DMS53 treated with DMSO at 0.1 percent for 48 hours (cell line): Measurements from ENCODE around the gene NCKIPSD.
"Not testable (repeated sequence)": the region's sequence is repeated elsewhere in the genome, so short reads cannot be mapped to it uniquely, and the experiment has no call there.

Experiments used
- DNase-seq: peaks from one replicate; lab custom pipeline; 2025; ENCODE audit not compliant: unreplicated experiment; lab: John Stamatoyannopoulos, UW

Gene NCKIPSD

DNA sequence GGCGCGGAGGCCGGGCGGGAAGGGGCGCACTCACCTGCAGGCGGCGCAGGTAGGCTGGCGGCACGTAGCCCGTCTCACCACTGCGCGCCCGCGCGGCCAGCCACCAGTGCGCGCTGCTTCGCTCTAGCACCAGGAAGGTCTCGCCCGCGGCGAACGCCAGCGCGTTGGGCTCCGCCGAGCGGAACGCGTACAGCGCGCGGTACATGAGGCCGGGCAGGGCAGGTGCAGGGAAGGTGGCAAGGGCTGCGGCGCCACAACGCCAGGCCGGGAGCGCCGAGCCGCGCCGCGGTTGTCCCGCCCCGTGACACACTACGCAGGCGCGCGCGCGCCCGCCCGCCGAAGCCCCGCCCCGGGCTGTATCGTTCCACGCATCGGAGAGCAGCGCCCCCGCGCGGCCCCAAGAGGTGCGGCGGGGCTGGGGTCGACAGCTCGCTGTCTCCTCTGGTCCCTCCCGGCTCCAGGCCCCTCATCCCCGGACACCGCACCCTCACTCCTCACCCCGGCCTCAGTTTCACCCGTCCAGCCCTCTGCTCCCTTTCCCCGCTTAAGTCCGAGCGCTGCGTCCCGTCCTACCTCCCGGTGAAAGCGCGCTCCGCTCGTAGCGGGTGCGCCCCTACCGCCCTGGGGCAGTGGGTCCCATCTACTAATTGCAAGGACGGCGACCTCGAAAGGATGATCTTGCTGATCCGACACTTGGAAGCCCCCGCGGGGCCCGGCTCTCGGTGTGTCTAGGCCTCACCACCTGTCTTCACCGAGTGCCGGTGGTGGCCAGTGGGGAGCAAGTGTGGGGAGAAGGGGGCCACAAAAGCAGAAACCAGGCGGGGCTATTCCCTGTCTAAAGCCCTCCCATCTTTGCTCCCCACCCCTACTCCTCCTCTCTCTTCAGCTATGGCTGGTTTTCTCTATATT, at the start of gene NCKIPSD:
TSS of gene NCKIPSD (minus strand) at position 313 of the 909 bp plus-strand sequence. CDS start at position 205, 108 bp downstream.
- DNase-seq: peak; percentile 10

DNA sequence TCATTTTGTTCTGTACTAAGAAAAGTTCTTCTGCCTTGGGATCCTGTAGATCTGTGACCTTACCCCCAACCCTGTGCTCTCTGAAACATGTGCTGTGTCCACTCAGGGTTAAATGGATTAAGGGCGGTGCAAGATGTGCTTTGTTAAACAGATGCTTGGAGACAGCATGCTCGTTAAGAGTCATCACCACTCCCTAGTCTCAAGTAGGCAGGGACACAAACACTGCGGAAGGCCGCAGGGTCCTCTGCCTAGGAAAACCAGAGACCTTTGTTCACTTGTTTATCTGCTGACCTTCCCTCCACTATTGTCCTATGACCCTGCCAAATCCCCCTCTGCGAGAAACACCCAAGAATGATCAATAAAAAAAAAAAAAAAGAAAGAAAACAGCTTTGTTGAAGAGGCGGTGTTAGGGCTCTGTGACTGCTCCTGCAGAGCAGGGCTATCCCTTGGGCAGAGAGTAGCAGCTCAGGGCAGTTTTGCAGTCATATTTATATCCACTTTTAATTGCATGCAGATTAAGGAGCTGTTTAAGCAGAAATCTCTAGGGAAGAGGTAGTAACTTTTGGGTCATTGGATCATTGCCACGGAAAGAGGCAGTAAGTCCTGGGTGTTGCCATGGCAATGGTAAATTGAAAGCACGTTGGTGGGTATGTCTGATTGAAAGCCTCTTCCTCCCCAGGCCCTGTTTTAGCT, 49.5 kb upstream of the NCKIPSD start:
- not testable (repeated sequence) for DNase-seq

DNA sequence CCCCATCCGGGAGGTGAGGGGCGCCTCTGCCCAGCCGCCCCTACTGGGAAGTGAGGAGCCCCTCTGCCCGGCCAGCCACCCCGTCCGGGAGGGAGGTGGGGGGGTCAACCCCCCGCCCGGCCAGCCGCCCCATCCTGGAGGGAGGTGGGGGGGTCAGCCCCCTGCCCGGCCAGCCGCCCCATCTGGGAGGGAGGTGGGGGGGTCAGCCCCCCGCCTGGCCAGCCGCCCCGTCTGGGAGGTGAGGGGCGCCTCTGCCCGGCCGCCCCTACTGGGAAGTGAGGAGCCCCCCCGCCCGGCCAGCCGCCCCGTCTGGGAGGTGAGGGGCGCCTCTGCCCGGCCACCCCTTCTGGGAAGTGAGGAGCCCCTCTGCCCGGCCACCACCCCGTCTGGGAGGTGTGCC, 48.8 kb upstream of the NCKIPSD start:
- not testable (repeated sequence) for DNase-seq

DNA sequence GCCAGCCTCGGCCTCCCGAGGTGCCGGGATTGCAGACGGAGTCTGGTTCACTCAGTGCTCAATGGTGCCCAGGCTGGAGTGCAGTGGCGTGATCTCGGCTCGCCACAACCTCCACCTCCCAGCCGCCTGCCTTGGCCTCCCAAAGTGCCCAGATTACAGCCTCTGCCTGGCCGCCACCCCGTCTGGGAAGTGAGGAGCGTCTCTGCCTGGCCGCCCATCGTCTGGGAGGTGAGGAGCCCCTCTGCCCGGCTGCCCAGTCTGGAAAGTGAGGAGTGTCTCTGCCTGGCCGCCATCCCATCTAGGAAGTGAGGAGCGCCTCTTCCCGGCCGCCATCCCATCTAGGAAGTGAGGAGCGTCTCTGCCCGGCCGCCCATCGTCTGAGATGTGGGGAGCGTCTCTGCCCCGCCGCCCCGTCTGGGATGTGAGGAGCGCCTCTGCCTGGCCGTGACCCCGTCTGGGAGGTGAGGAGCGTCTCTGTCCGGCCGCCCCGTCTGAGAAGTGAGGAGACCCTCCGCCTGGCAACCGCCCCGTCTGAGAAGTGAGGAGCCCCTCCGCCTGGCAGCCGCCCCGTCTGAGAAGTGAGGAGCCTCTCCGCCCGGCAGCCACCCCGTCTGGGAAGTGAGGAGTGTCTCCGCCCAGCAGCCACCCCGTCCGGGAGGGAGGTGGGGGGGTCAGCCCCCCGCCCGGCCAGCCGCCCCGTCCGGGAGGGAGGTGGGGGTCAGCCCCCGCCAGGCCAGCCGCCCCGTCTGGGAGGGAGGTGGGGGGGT, 48.2 kb upstream of the NCKIPSD start:
- not testable (repeated sequence) for DNase-seq

DNA sequence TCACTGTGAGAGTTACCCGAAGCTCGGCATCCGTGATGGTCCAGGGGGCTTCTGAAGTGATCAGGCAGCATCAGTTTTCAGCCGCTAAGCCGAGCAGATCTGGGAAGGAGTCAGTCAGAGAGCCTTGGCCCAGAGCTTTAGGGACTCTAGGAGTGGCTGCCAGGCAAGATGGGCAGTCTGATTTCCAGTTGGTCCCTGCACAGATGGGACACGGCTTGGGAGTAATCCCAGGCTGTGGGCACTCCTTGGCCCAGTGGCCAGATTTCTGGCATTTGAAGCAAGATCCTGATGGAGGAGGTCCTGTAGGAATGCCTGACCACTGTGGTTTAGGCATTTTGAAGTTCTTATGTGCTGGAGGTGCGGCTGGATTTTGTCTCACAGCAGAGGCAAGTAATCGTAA, 41.8 kb upstream of the NCKIPSD start:
- DNase-seq: no peak

DNA sequence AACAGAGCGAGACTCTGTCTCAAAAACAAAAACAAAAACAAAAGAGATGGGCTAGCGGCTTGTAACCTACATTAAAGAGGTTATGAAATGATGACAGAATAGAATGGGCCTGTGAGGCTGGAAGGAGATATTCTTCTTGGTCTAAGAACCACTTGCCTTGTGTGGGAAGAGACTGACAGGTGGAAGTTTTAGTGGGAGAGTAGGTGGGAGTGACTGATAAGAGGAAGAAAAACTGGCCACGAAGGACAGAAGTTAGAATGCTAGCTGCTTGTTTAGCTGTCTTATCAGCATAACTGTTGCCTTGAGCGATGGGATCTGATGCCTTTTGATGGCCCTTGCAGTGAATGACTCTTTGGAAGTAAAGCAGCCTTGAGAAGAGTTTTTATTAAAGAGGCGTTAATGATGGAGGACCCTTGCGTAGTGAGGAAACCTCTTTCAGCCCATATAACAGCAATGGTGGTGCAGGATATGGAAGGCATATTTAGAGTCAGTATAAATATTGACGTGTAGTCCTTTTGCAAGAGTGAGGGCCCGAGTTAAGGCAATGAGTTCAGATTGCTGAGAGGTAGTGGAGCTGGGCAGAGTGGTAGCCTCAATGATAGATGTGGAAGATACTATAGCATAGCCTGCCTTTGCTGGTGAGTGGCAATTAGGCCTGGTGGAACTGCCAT, 39.6 kb upstream of the NCKIPSD start:
- DNase-seq: not testable (repeated sequence)

DNA sequence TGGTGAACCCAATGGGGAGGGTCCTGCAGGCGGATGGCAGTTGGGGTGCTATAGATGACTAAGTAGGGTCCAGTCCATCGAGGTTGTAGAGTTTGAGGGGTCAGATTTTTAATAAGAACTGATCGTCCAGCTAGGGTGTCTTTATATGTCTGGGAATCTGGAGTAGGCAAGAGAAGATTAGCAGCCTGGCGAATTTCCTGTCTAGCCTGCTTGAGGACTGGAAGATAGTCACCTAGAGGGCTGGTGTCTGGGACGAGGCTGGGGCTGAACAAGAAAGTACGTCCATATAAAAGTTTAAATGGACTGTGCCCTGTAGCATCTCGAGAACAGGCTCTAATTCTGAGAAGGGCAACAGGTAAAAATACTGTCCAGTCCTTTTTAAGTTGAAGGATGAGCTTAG, 38.0 kb upstream of the NCKIPSD start:
- no peak for DNase-seq

DNA sequence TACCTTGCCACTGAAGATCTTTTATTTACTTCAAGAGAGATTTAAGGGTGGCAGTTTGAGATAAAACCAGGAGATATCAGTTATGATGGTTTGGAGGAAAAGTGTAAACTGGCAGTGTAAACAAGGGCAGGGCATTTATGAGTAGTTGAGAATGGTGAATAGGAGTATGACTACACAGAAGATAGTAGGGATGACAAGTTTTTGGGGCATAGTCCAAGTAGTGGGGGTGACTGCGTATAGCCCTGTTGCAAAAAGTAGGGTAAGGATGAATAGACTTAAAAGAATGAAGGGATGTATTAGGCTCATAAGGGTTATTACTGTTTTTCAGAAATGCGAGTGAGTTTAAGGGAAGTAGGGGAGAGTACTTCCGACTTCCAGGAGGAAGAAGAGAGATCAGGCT, 37.6 kb upstream of the NCKIPSD start:
- DNase-seq: not testable (repeated sequence)

DNA sequence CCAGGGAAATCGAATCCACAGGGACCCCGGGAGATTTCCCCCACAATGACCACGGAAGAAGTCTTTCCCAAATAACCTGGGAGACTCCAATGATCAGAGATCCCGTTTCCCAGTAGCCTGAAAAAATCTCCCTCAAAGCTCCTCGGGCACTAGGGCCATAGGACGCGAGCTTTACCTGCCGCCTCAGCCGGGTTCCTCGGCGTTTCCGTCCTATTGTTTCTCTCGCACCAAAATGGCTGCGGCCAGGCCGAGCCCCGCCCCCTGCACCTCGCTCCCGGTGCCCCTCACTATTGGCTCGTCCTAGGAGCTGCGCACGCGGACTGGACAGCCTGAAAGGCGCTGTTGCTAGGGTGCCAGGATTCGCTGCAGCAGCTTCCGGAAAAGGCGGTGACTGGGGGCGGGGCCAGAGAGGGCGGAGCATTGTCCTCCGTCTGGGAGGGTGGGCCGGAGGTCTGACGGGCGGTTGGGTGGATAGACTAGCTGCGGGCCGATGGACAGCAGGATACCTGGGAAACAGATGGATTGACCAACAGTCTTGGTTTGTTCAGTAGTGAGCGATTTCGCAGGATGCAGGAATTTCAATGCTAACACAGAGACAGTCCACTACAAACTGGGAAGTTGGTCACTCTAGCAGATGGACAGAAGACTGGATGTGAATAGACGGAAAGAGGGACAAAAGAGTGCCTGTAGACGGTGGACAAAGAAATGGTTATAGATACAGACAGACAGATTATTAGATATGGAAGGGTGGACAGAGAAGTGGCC, 31.4 kb upstream of the NCKIPSD start, which contains the start of gene IP6K2:
TSS of gene IP6K2 (minus strand) at position 240 of the 765 bp plus-strand sequence. CDS start 21,930 bp downstream, outside the sequence.
- peak; percentile 64 for DNase-seq

DNA sequence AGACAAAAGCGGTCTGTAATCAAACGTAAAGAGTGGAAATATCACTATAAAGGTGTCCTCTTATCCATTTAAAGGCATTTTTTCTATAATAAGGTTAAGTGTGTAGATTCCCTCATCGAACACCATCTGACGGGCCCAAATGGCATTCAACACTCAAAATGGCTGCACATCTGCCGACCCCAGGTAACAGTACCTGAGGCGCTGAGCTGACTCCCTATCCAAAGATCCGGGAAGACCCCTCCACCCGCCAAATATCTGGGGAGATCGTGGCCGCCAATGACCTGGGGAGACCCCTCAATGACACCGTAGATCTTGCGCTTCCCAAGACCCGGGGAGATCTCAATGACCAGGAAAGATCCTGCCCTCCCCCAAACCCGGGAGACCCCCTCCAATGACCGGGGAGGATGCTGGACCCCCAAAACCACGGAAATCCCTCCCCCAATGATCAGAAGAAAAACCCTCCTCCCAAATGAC, 30.8 kb upstream of the NCKIPSD start:
- no peak for DNase-seq

DNA sequence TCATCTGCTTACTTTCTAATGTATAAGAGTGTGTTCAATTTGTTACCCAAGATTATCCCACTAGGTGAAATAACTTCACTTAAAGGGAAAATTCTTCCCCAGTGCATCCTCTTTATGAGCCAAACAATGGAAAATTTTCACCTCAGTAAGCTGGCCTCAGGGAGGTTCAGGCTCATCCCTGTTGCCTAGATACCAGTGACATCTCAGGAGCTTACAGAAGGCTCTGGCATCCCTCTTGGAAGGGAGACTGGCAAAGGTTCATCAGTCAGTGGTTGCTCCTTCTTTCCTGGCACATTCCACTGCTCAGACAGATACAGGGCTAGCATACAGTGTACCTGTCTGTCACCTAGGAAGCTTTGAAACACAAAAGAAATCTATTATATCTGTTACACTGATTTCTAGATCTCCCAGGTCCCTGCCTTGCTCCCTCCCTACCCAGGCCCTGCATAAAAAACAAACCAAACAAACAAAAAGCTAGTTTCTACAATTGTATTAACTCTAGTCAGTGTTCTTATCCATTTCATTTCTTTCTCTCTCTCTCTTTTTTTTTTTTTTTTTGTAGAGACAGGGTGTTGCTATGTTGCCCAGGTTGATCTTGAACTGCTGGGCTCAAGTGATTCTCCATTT, 29.6 kb upstream of the NCKIPSD start:
- no peak for DNase-seq

DNA sequence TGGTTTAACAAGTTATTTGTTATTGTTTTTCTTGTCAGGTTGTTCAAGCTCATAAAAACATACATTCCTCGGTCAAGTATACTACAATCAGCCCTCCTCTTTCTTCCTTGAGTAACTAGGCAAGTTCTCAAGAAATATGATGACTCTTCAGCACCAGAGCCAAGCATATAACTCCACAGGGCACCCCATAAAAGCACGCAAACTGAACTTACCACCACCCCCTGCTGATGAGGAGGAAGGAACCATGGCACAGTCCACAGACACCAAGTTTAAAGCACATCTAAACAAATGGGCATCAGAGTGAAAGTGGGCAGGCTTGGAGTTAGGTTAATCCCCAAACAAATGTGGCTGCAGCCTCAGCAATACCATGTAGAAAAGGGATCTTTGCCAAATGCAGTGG, 26.0 kb upstream of the NCKIPSD start:
- DNase-seq: no peak

DNA sequence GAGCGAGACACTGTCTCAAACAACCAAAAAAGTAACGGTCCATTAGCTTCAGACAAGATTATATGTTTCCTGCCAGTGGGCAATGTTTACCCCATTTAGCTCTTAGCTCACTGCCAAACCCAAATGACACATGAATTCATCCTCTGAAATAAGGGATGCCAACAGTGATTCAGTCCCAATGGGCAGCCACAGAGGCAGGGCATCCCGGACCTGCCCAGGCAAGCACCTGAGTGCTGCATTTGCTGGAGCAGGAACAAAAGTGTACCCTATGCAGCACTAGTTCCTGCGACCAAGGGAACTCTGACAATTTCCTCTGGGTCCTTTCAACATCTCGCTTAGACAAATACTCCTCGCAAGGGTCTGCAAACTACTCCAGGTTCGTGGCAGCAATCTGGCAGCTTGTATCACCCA, 23.3 kb upstream of the NCKIPSD start:
- no peak for DNase-seq

DNA sequence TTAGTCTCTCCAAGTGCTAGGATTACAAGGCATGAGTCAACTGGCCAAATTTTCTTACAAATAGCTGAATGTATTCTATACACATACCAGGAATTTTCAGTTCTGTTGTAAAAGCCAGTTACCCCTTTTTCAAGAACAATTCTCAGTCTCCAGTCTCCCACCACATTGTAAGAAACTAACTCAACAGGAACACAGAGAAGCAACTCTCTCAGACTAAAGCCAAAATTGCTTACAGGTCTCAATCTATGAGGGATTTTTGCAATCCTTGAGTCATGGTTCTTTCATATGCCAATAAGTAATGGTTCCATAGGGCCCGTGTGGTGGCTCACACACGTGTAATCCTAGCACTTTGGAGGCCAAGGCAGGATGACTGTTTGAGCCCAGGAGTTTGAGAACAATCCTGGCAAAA, 22.8 kb upstream of the NCKIPSD start:
- no peak for DNase-seq

DNA sequence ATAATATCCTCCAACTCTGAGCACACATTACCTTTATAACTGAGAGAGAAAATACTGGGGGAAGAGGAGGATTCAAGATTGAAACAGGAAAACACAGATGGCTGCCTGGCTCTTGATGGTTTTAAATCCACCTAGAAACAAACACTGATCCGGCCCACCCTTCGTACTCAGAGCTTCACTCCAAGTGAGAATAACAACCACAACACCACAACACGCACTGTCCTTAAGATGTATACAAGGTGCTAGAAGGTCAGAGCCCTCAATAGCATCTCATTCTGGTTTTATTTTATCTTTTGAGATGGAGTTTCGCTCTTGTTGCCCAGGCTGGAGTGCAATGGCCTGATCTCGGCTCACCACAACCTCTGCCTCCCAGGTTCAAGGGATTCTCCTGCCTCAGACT, 21.4 kb upstream of the NCKIPSD start:
- no peak for DNase-seq

DNA sequence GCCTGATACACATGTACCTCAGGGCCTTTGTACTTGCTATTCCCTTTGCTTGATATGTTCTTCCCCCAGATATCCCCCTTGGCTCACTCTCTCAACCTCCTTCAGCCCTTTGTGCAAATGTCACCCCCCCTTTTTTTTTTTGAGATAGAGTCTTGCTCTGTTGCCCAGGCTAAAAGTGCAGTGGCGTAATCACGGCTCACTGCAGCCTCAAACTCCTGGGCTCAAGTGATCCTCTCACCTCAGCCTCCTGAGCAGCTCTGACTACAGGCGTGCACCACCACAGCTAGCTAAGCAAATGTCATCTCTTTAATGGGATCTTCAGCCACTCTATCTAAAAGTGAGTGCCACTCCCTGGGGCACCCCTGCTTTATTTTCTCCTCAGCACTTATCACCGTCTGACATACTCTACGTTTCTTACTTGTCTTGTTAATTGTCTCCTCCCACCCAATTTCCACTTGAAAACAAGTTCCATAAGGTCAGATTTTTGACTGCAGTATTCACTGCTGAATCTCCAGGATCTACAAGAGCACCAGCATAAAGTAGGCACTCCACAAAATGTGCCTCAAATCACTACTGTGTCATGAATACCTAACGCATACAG, 16.7 kb upstream of the NCKIPSD start:
- no peak for DNase-seq

DNA sequence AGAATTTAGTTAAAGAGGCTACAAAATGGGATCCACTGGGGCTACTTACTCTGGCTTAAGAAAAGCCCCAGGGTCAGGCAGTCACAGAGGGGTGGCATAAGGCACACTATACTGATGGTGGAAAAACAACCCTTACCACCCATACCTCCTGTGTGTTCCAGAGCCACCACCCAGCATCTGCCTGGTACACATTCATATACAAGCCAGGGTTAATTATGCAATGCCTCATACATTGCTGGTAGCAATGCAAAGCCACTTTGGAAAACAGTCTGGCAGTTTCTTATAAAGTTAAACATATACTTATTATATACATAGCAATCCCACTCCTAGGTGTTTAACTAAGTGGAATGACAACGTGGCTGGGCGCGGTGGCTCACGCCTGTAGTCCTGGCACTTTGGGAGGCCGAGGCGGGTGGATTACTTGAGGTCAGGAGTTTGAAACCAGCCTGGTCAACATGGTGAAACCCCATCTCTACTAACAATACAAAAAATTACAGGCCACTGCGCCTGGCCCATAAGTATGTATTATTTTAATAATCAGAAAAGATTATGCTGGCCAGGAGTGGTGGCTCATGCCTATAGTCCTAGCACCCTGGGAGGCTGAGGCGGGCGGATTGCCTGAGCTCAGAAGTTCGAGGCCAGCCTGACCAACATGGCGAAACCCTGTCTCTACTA, 15.2 kb upstream of the NCKIPSD start:
- no peak for DNase-seq

DNA sequence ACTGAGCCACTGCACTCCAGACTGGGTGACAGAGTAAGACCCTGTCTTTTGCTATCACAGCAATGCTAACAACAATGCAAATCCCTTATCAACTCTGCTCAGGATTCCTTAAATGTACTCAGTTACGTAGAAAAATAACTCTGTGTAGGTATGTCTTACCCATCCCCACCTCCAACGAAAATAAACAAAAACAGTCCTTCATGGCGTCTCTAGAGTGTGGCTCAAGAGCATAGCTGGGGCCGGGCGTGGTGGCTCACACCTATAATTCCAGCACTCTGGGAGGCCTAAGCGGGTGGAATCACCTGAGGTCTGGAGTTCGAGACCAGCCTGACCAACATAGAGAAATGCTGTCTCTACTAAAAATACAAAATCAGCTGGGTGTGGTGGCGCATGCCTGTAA, 13.2 kb upstream of the NCKIPSD start:
- DNase-seq: no peak
